ENCODE results near the gene BBS9.

DNA sequence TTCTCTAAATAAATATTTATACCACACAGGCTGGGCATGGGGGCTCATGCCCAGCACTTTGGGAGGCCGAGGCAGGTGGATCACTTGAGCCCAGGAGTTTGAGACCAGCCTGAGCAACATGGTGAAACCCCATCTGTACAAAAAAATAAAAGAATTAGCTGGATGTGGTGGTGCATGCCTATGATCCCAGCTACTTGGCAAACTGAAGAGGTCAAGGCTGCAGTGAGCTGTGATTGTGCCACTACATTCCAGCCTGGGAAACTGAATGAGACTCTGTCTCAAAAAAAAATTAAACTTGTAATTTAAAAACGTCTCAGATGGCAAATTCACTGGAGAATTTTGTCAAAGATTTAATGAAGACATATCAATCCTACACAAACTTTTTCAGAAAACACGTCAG is 498.4 kb downstream of the BBS9 start:
- no peak for TF ChIP-seq CTCF (IDR thresholded peaks at IDR 0.05)
- no peak for TF ChIP-seq POLR2A (IDR thresholded peaks at IDR 0.05)
